OCI-LY7 (cell line): ENCODE measurements around the gene MAP2K5. TPM values are rescaled to one million over a fixed set of nuclear protein-coding genes. Genes with fewer than 3 reads are reported as not detected.
A peak's percentile ranks its signal among the peaks of the same experiment; 100 is the strongest.

Experiments used
- BruUV-seq: library from RNA; stranded (reverse); fragments of 400-500 nt; replicated peaks from 2 replicates; lab custom pipeline; 2021; lab: Mats Ljungman, UMichigan
- CTCF ChIA-PET: fragments of 300-600 bp; sonication (Branson Sonifier 250); formaldehyde crosslinking; loops from one replicate; lab custom pipeline; 2022; ENCODE audit warnings: antibody characterized with exemption; ENCODE audit not compliant: unreplicated experiment; lab: Charles Lee
- POLR2A ChIA-PET: fragments of 300-600 bp; sonication (Branson Sonifier 250); formaldehyde crosslinking; loops from one replicate; lab custom pipeline; 2022; ENCODE audit warnings: antibody characterized with exemption; lab: Charles Lee
- DNase-seq: peaks from one replicate; pipeline ENCODE4 v3.0.0-alpha.2; 2015; ENCODE audit warnings: low spot score
- H2AFZ ChIP-seq: fragments of 200-600 bp; sonication (generic), shearing (Covaris generic); 2 replicates; pipeline ENCODE4 v1.6.1; 2014; ENCODE audit warnings: mild to moderate bottlenecking, antibody characterized with exemption, low read length, moderate library complexity
- H3K27ac ChIP-seq: fragments of 200-600 bp; sonication (generic); 2 replicates; pipeline ENCODE4 v1.5.1; 2014; ENCODE audit warnings: mixed run types, low read depth, mild to moderate bottlenecking, moderate library complexity, low read length, inconsistent platforms; ENCODE audit not compliant: poor library complexity, severe bottlenecking
- H3K36me3 ChIP-seq: fragments of 200-600 bp; sonication (generic); 2 replicates; pipeline ENCODE4 v1.6.1; 2014; ENCODE audit warnings: mild to moderate bottlenecking, antibody characterized with exemption, low read length, moderate library complexity, mixed read lengths; ENCODE audit not compliant: insufficient read depth
- H3K4me1 ChIP-seq: fragments of 200-600 bp; sonication (generic); 2 replicates; pipeline ENCODE4 v1.5.1; 2014; ENCODE audit warnings: mild to moderate bottlenecking, low read length; ENCODE audit not compliant: insufficient read depth, poor library complexity, severe bottlenecking
- H3K4me2 ChIP-seq: fragments of 200-600 bp; sonication (generic); 2 replicates; pipeline ENCODE4 v1.6.1; 2014; ENCODE audit warnings: mild to moderate bottlenecking, low read length
- H3K4me3 ChIP-seq: fragments of 200-600 bp; sonication (generic); 2 replicates; pipeline ENCODE4 v1.5.1; 2014; ENCODE audit warnings: mild to moderate bottlenecking, low read depth, low read length; ENCODE audit not compliant: poor library complexity, severe bottlenecking
- H3K79me2 ChIP-seq: fragments of 200-600 bp; sonication (generic); 2 replicates; pipeline ENCODE4 v1.6.1; 2016; ENCODE audit warnings: low read depth, mild to moderate bottlenecking, low read length, moderate library complexity, mixed read lengths; ENCODE audit not compliant: insufficient read depth
- H3K9me2 ChIP-seq: fragments of 200-600 bp; sonication (generic); 2 replicates; pipeline ENCODE4 v1.6.1; 2016; ENCODE audit warnings: mild to moderate bottlenecking, low read length, mixed read lengths; ENCODE audit not compliant: insufficient read depth
- H3K9me3 ChIP-seq: fragments of 200-600 bp; sonication (generic); 2 replicates; pipeline ENCODE4 v1.6.1; 2014; ENCODE audit warnings: mild to moderate bottlenecking, mixed run types, low read length, mixed read lengths
- H4K20me1 ChIP-seq: fragments of 200-600 bp; sonication (generic); 2 replicates; pipeline ENCODE4 v1.6.1; 2014; ENCODE audit warnings: mild to moderate bottlenecking, antibody characterized with exemption, low read length, moderate library complexity, mixed read lengths; ENCODE audit not compliant: insufficient read depth
- CTCF ChIP-seq: fragments of 200-600 bp; sonication (generic); conservative IDR thresholded peaks from 2 replicates; pipeline ENCODE4 v1.5.1; 2014; ENCODE audit warnings: mild to moderate bottlenecking, antibody characterized with exemption, low read length, moderate library complexity, mixed read lengths
- EZH2phosphoT487 ChIP-seq: fragments of 200-600 bp; sonication (generic); IDR thresholded peaks from 2 replicates; pipeline ENCODE4 v1.6.1; 2018; ENCODE audit warnings: low read depth, borderline replicate concordance, mild to moderate bottlenecking, mixed run types, antibody characterized with exemption, low read length, moderate library complexity, mixed read lengths
- intact Hi-C: fragments of 100-400 bp; cut with micrococcal nuclease; formaldehyde crosslinking; loops from one replicate; pipeline ENCODE4 v1.10.0; 2022; ENCODE audit not compliant: unreplicated experiment
- total RNA-seq, 2 experiments: library from RNA; depleted of rRNA in 1 of 2; stranded (reverse); fragments of >200 nt in 1 of 2; shearing (Covaris generic) in 1 of 2; gene quantifications; 2 replicates each; pipeline ENCODE4 v1.2.3, GENCODE V29; 2014 to 2022

MAP2K5 gene
- total RNA-seq, 2 experiments from 2014 or later = 10.2 to 35.0 TPM

GRCh38 chr15:67515557-67515956 lies 26.9 kb upstream of the MAP2K5 start:
- Histone ChIP-seq H3K4me1 (peaks cover 4% of the 10 kb centered on the region), H3K9me2 (no peaks in the 10 kb centered on the region), H3K9me3 (no peaks in the 10 kb centered on the region), H3K4me2 (no peak overlapping the region), H3K4me3 (no peak overlapping the region), H4K20me1 (no peaks in the 10 kb centered on the region), H2AFZ (no peak overlapping the region), H3K27ac (no peak overlapping the region), H3K36me3 (no peaks in the 10 kb centered on the region), H3K79me2 (no peaks in the 10 kb centered on the region)
- intact Hi-C loops = no loop called here
- DNase-seq = no peak
- ChIA-PET CTCF (no interaction called here), POLR2A (no interaction called here)
- no peak for TF ChIP-seq EZH2phosphoT487
- TF ChIP-seq CTCF = no peak
- no TSS peak for BruUV-seq

GRCh38 chr15:67520321-67521028 lies 22.0 kb upstream of the MAP2K5 start:
- Histone ChIP-seq H4K20me1 (peaks cover 16% of the 10 kb centered on the region; the same call in 1 of the 2 replicates), H3K4me2 (peak overlapping the region; percentile 75), H2AFZ (peak overlapping the region; percentile 92), H3K27ac (peak overlapping the region; percentile 42), H3K9me3 (no peaks in the 10 kb centered on the region), H3K4me3 (peak overlapping the region; percentile 83), H3K36me3 (no peaks in the 10 kb centered on the region; the same call in 1 of the 2 replicates), H3K9me2 (no peaks in the 10 kb centered on the region), H3K4me1 (peaks cover 25% of the 10 kb centered on the region), H3K79me2 (peaks cover 39% of the 10 kb centered on the region)
- ChIA-PET CTCF (no interaction called here), POLR2A (interaction anchor here (0.5 to 1.3 kb wide), 7 partner anchors 9 to 818 kb away, joined by 3 to 4 read pairs (median 3); partner anchors contain the start of gene MAP2K5)
- TSS peak; percentile 81 for BruUV-seq
- TF ChIP-seq EZH2phosphoT487 (no peak), CTCF (no peak)
- intact Hi-C loops = loop anchor here (1.0 to 10.0 kb wide), 4 partner anchors 19 to 1016 kb away; partner anchors contain the start of genes RPL4 and ZWILCH
- DNase-seq = no peak
